Right atrium auricular region (tissue), 2 donors: ENCODE results near the gene SMCR8. TPM values are rescaled to one million over a fixed set of nuclear protein-coding genes. Genes with fewer than 3 reads are reported as not detected.
"Not testable (repeated sequence)": the region's sequence is repeated elsewhere in the genome, so short reads cannot be mapped to it uniquely, and the experiment has no call there.

Experiments used
- DNase-seq: peaks from one replicate; pipeline ENCODE4 v3.0.0-alpha.2; 2019; ENCODE audit warnings: low spot score
- H3K27ac ChIP-seq, 2 donors: fragments of 200-600 bp; sonication (generic); 1 replicate in 1 of 2; 2 replicates in 1 of 2; pipeline ENCODE4 v1.5.1; 2016 to 2019
- H3K27me3 ChIP-seq, 2 donors: fragments of 200-600 bp; sonication (generic); one replicate each; pipeline versions ENCODE4 v1.5.1 to v1.6.0; 2017 to 2019
- H3K36me3 ChIP-seq: fragments of 200-600 bp; sonication (generic); one replicate; pipeline ENCODE4 v1.5.1; 2016
- H3K4me1 ChIP-seq, 2 donors: fragments of 200-600 bp; sonication (generic); one replicate each; pipeline versions ENCODE4 v1.5.1 to v1.6.0; 2017 to 2019
- H3K4me3 ChIP-seq, 2 donors: fragments of 200-600 bp; sonication (generic); 1 replicate in 1 of 2; 2 replicates in 1 of 2; pipeline ENCODE4 v1.5.1; 2017 to 2019; ENCODE audit warnings: mild to moderate bottlenecking in 1 of 2, moderate library complexity in 1 of 2
- H3K9me3 ChIP-seq, 2 donors: fragments of 200-600 bp; sonication (generic); one replicate each; pipeline ENCODE4 v1.5.1; 2019
- CTCF ChIP-seq, 2 donors: fragments of 200-600 bp; sonication (generic); IDR thresholded peaks; one replicate each; pipeline ENCODE4 v1.5.1; 2019; ENCODE audit warnings: antibody characterized with exemption in 2 of 2
- total RNA-seq, 2 donors: library from RNA; depleted of rRNA; stranded (reverse); fragments of >200 nt; gene quantifications; one replicate each; pipeline ENCODE4 v1.1.0, GENCODE V29; 2016

Gene SMCR8
- total RNA-seq, 2 donors from 2014 or later, result 11.1 to 11.4 TPM

GRCh38 chr17:18363101-18364049 is 48.3 kb downstream of the SMCR8 start, which contains the start of gene SHMT1:
Gene SHMT1, minus strand, starts transcription at chr17:18363550. Its CDS starts 7,569 bp downstream, at chr17:18355981.
- peaks cover 0 to 9% of the 10 kb centered on the region in 2 donors for H3K4me1 ChIP-seq
- TF ChIP-seq CTCF (IDR thresholded peaks at IDR 0.05), result no peak
- H3K4me3 ChIP-seq, result peak within 1 kb of the TSS; percentile 85 to 88
- peak within 1 kb of the TSS; percentile 56 to 76 for H3K27ac ChIP-seq
- DNase-seq, result peak; percentile 95
- no peaks in the 10 kb centered on the region for H3K36me3 ChIP-seq
- H3K9me3 ChIP-seq, result no peaks in the 10 kb centered on the region
- H3K27me3 ChIP-seq, result no peaks in the 10 kb centered on the region

GRCh38 chr17:18364166-18364565 is 49.1 kb downstream of the SMCR8 start:
- no peaks in the 10 kb centered on the region for H3K9me3 ChIP-seq
- H3K4me1 ChIP-seq, result peaks cover 0 to 9% of the 10 kb centered on the region in 2 donors
- no peak for TF ChIP-seq CTCF (IDR thresholded peaks at IDR 0.05)
- H3K27ac ChIP-seq, result no peak overlapping the region
- peak overlapping the region in 1 of 2 donors; percentile 85 for H3K4me3 ChIP-seq
- H3K27me3 ChIP-seq, result no peaks in the 10 kb centered on the region
- no peak for DNase-seq
- H3K36me3 ChIP-seq, result no peaks in the 10 kb centered on the region

- Histone ChIP-seq H3K4me1 (no peaks in the 10 kb centered on the region), H3K27me3 (no peaks in the 10 kb centered on the region), H3K4me3 (no peak overlapping the region), H3K27ac (no peak overlapping the region), H3K36me3 (no peaks in the 10 kb centered on the region), H3K9me3 (no peaks in the 10 kb centered on the region)
- no peak for DNase-seq
- no peak for TF ChIP-seq CTCF (IDR thresholded peaks at IDR 0.05)
Observed at GRCh38 chr17:18368946-18369345, 53.9 kb downstream of the SMCR8 start.

- H3K27me3 ChIP-seq, result no peaks in the 10 kb centered on the region
- H3K4me3 ChIP-seq, result no peak overlapping the region
- H3K27ac ChIP-seq, result no peak overlapping the region
- no peak for TF ChIP-seq CTCF (IDR thresholded peaks at IDR 0.05)
- H3K36me3 ChIP-seq, result no peaks in the 10 kb centered on the region
- no peaks in the 10 kb centered on the region for H3K4me1 ChIP-seq
- H3K9me3 ChIP-seq, result peaks cover 0 to 5% of the 10 kb centered on the region in 2 donors
- no peak for DNase-seq
Observed at GRCh38 chr17:18370761-18371160, 55.7 kb downstream of the SMCR8 start.

GRCh38 chr17:18371455-18371854 is 56.4 kb downstream of the SMCR8 start:
- Histone ChIP-seq H3K4me3 (no peak overlapping the region), H3K9me3 (peaks cover 0 to 5% of the 10 kb centered on the region in 2 donors), H3K27ac (no peak overlapping the region), H3K4me1 (no peaks in the 10 kb centered on the region), H3K27me3 (no peaks in the 10 kb centered on the region), H3K36me3 (no peaks in the 10 kb centered on the region)
- DNase-seq, result no peak
- no peak for TF ChIP-seq CTCF (IDR thresholded peaks at IDR 0.05)

- not testable (repeated sequence) for H3K4me1 ChIP-seq, H3K36me3 ChIP-seq, DNase-seq, H3K4me3 ChIP-seq, H3K9me3 ChIP-seq, H3K27me3 ChIP-seq, H3K27ac ChIP-seq
Observed at GRCh38 chr17:18373181-18373580, 58.1 kb downstream of the SMCR8 start.
